ENCODE results near the gene MAPKBP1. TPM values are rescaled to one million over a fixed set of nuclear protein-coding genes. Genes with fewer than 3 reads are reported as not detected.
"Not testable (repeated sequence)": the region's sequence is repeated elsewhere in the genome, so short reads cannot be mapped to it uniquely, and the experiment has no call there.

MAPKBP1 gene
- total RNA-seq (10 to 100 TPM; 16.0 to 17.8 TPM), polyA plus RNA-seq (4.8 TPM)

- peak; percentile 97 to 99 (median 98) for DNase-seq
- ChIA-PET POLR2A (interaction anchor here (0.5 to 2.3 kb wide), 12 partner anchors 37 to 497 kb away, joined by 3 to 12 read pairs (median 4); partner anchors contain the start of genes EHD4, MGA and RPAP1), CTCF (interaction anchor here (0.6 to 9.3 kb wide), 40 partner anchors 8 to 359 kb away, joined by 3 to 167 read pairs (median 4); partner anchors contain the start of genes EHD4, JMJD7, MGA and RPAP1)
- no peaks in the 10 kb centered on the region for H3K27me3 ChIP-seq (ENCODE audit: insufficient read depth, low read length, poor library complexity, severe bottlenecking)
- no peaks in the 10 kb centered on the region for H3K9me3 ChIP-seq (ENCODE audit: low read length)
- Mint-ChIP-seq H3K4me1 (peaks cover 53 to 64% (median 64%) of the 10 kb centered on the region in 3 donors), H3K36me3 (peaks cover 0 to 18% (median 4%) of the 10 kb centered on the region in 3 donors), H3K4me3 (peak within 1 kb of the TSS; percentile 91 to 98 (median 95)), H3K27me3 (no peaks in the 10 kb centered on the region), H3K27ac (peak within 1 kb of the TSS; percentile 93 to 98 (median 96)), H3K9me3 (no peaks in the 10 kb centered on the region)
- peak within 1 kb of the TSS; percentile 68 for H3K27ac ChIP-seq (ENCODE audit: low read depth, low read length)
- H3K4me3 ChIP-seq (ENCODE audit: low read length): peak within 1 kb of the TSS; percentile 89
- H3K36me3 ChIP-seq (ENCODE audit: insufficient read depth, low read length): no peaks in the 10 kb centered on the region
- H3K4me1 ChIP-seq (ENCODE audit: insufficient read depth, low read length): peaks cover 46% of the 10 kb centered on the region
Measured at GRCh38 chr15:41774062-41774881, at the start of gene MAPKBP1. Gene MAPKBP1 (plus strand): TSS chr15:41774484. CDS start chr15:41775276, 792 bp downstream.

- ChIA-PET CTCF (interaction anchor here (1.2 to 1.3 kb wide), 2 partner anchors 84 to 211 kb away, joined by 3 read pairs; no protein-coding TSS in a partner anchor), POLR2A (interaction anchor here (0.5 kb wide), 1 partner anchor 324 kb away, joined by 7 read pairs; no protein-coding TSS in a partner anchor)
- H3K36me3 ChIP-seq (ENCODE audit: insufficient read depth, low read length): peaks cover 13% of the 10 kb centered on the region
- no peak for DNase-seq
- H3K4me3 ChIP-seq (ENCODE audit: low read length): no peak overlapping the region
- Mint-ChIP-seq H3K27ac (no peak overlapping the region), H3K36me3 (peaks cover 5 to 44% (median 12%) of the 10 kb centered on the region in 3 donors), H3K9me3 (no peaks in the 10 kb centered on the region), H3K27me3 (no peaks in the 10 kb centered on the region), H3K4me1 (peaks cover 0 to 14% (median 3%) of the 10 kb centered on the region in 3 donors), H3K4me3 (no peak overlapping the region)
- no peak overlapping the region for H3K27ac ChIP-seq (ENCODE audit: low read depth, low read length)
- no peaks in the 10 kb centered on the region for H3K4me1 ChIP-seq (ENCODE audit: insufficient read depth, low read length)
- no peaks in the 10 kb centered on the region for H3K27me3 ChIP-seq (ENCODE audit: insufficient read depth, low read length, poor library complexity, severe bottlenecking)
- H3K9me3 ChIP-seq (ENCODE audit: low read length): no peaks in the 10 kb centered on the region
Measured at GRCh38 chr15:41727143-41727542, 47.1 kb upstream of the MAPKBP1 start.

- H3K4me1 ChIP-seq (ENCODE audit: insufficient read depth, low read length); H3K27me3 ChIP-seq (ENCODE audit: insufficient read depth, low read length, poor library complexity, severe bottlenecking); H3K4me3 ChIP-seq (ENCODE audit: low read length); H3K27me3 Mint-ChIP-seq; H3K27ac ChIP-seq (ENCODE audit: low read depth, low read length); POLR2A ChIA-PET; H3K4me3 Mint-ChIP-seq; H3K9me3 Mint-ChIP-seq; H3K4me1 Mint-ChIP-seq; H3K27ac Mint-ChIP-seq; H3K9me3 ChIP-seq (ENCODE audit: low read length); DNase-seq: not testable (repeated sequence)
- CTCF ChIA-PET: interaction anchor here (1.2 kb wide), 1 partner anchor 84 kb away, joined by 3 read pairs; no protein-coding TSS in a partner anchor
- H3K36me3 Mint-ChIP-seq: peaks cover 5 to 48% (median 13%) of the 10 kb centered on the region in 3 donors
- peaks cover 17% of the 10 kb centered on the region for H3K36me3 ChIP-seq (ENCODE audit: insufficient read depth, low read length)
Measured at GRCh38 chr15:41728061-41728460, 46.2 kb upstream of the MAPKBP1 start.

- no peak overlapping the region for H3K4me3 Mint-ChIP-seq
Measured at GRCh38 chr15:41730543-41730942, 43.7 kb upstream of the MAPKBP1 start.

GRCh38 chr15:41732483-41732882 lies 41.8 kb upstream of the MAPKBP1 start:
- Histone ChIP-seq H3K36me3 (ENCODE audit: insufficient read depth, low read length) (peaks cover 27% of the 10 kb centered on the region), H3K4me1 (ENCODE audit: insufficient read depth, low read length) (no peaks in the 10 kb centered on the region), H3K27ac (ENCODE audit: low read depth, low read length) (no peak overlapping the region), H3K27me3 (ENCODE audit: insufficient read depth, low read length, poor library complexity, severe bottlenecking) (no peaks in the 10 kb centered on the region), H3K9me3 (ENCODE audit: low read length) (no peaks in the 10 kb centered on the region), H3K4me3 (ENCODE audit: low read length) (no peak overlapping the region)
- no peak overlapping the region for H3K4me3 Mint-ChIP-seq
- DNase-seq: no peak
- H3K9me3 Mint-ChIP-seq: no peaks in the 10 kb centered on the region
- H3K27me3 Mint-ChIP-seq: no peaks in the 10 kb centered on the region
- POLR2A ChIA-PET: no interaction called here
- CTCF ChIA-PET: no interaction called here
- H3K4me1 Mint-ChIP-seq: no peaks in the 10 kb centered on the region
- H3K36me3 Mint-ChIP-seq: peaks cover 5 to 72% (median 15%) of the 10 kb centered on the region in 3 donors
- no peak overlapping the region for H3K27ac Mint-ChIP-seq

More at GRCh38 chr15:41730543-41730942, 43.7 kb upstream of the MAPKBP1 start:
- Mint-ChIP-seq H3K36me3 (peaks cover 5 to 65% (median 15%) of the 10 kb centered on the region in 3 donors), H3K4me1 (no peaks in the 10 kb centered on the region), H3K9me3 (no peaks in the 10 kb centered on the region), H3K27ac (peak overlapping the region in 1 of 8 donors; percentile 11), H3K27me3 (no peaks in the 10 kb centered on the region)
- no peaks in the 10 kb centered on the region for H3K4me1 ChIP-seq (ENCODE audit: insufficient read depth, low read length)
- POLR2A ChIA-PET: no interaction called here
- H3K27ac ChIP-seq (ENCODE audit: low read depth, low read length): no peak overlapping the region
- H3K9me3 ChIP-seq (ENCODE audit: low read length): no peaks in the 10 kb centered on the region
- DNase-seq: no peak
- H3K27me3 ChIP-seq (ENCODE audit: insufficient read depth, low read length, poor library complexity, severe bottlenecking): no peaks in the 10 kb centered on the region
- H3K36me3 ChIP-seq (ENCODE audit: insufficient read depth, low read length): peaks cover 17% of the 10 kb centered on the region
- CTCF ChIA-PET: interaction anchor here (0.6 kb wide), 1 partner anchor 81 kb away, joined by 3 read pairs; no protein-coding TSS in a partner anchor
- no peak overlapping the region for H3K4me3 ChIP-seq (ENCODE audit: low read length)

GRCh38 chr15:41734079-41734478 lies 40.2 kb upstream of the MAPKBP1 start:
- CTCF ChIA-PET: no interaction called here
- peaks cover 26% of the 10 kb centered on the region for H3K36me3 ChIP-seq (ENCODE audit: insufficient read depth, low read length)

GRCh38 chr15:41735046-41735445 lies 39.2 kb upstream of the MAPKBP1 start:
- no peak for DNase-seq

More at GRCh38 chr15:41734079-41734478, 40.2 kb upstream of the MAPKBP1 start:
- Mint-ChIP-seq H3K4me3 (no peak overlapping the region), H3K4me1 (peaks cover 0 to 2% (median 0%) of the 10 kb centered on the region in 3 donors), H3K9me3 (no peaks in the 10 kb centered on the region), H3K36me3 (peaks cover 2 to 74% (median 10%) of the 10 kb centered on the region in 3 donors), H3K27me3 (no peaks in the 10 kb centered on the region), H3K27ac (peak overlapping the region in 3 of 8 donors; percentile 27 to 50 (median 32))
- H3K27me3 ChIP-seq (ENCODE audit: insufficient read depth, low read length, poor library complexity, severe bottlenecking): no peaks in the 10 kb centered on the region
- no peak overlapping the region for H3K4me3 ChIP-seq (ENCODE audit: low read length)
- H3K9me3 ChIP-seq (ENCODE audit: low read length): no peaks in the 10 kb centered on the region
- DNase-seq: no peak
- no peaks in the 10 kb centered on the region for H3K4me1 ChIP-seq (ENCODE audit: insufficient read depth, low read length)
- POLR2A ChIA-PET: no interaction called here
- H3K27ac ChIP-seq (ENCODE audit: low read depth, low read length): no peak overlapping the region

GRCh38 chr15:41735492-41735891 lies 38.8 kb upstream of the MAPKBP1 start:
- H3K4me3 ChIP-seq (ENCODE audit: low read length); H3K27me3 Mint-ChIP-seq; H3K9me3 Mint-ChIP-seq; H3K4me3 Mint-ChIP-seq; H3K27ac Mint-ChIP-seq; H3K27me3 ChIP-seq (ENCODE audit: insufficient read depth, low read length, poor library complexity, severe bottlenecking); POLR2A ChIA-PET; H3K4me1 Mint-ChIP-seq; H3K9me3 ChIP-seq (ENCODE audit: low read length); H3K27ac ChIP-seq (ENCODE audit: low read depth, low read length); H3K4me1 ChIP-seq (ENCODE audit: insufficient read depth, low read length); DNase-seq: not testable (repeated sequence)
- peaks cover 0 to 79% (median 11%) of the 10 kb centered on the region in 3 donors for H3K36me3 Mint-ChIP-seq
- CTCF ChIA-PET: interaction anchor here (1.1 to 1.2 kb wide), 2 partner anchors 40 to 178 kb away, joined by 3 read pairs; no protein-coding TSS in a partner anchor
- H3K36me3 ChIP-seq (ENCODE audit: insufficient read depth, low read length): peaks cover 31% of the 10 kb centered on the region

More at GRCh38 chr15:41735046-41735445, 39.2 kb upstream of the MAPKBP1 start:
- H3K4me1 ChIP-seq (ENCODE audit: insufficient read depth, low read length): no peaks in the 10 kb centered on the region
- H3K36me3 ChIP-seq (ENCODE audit: insufficient read depth, low read length): peaks cover 31% of the 10 kb centered on the region
- peak overlapping the region in 1 of 8 donors; percentile 38 for H3K27ac Mint-ChIP-seq
- ChIA-PET POLR2A (no interaction called here), CTCF (interaction anchor here (1.1 to 1.2 kb wide), 2 partner anchors 39 to 177 kb away, joined by 3 read pairs; no protein-coding TSS in a partner anchor)
- no peaks in the 10 kb centered on the region for H3K9me3 ChIP-seq (ENCODE audit: low read length)
- no peak overlapping the region for H3K4me3 Mint-ChIP-seq
- H3K27me3 ChIP-seq (ENCODE audit: insufficient read depth, low read length, poor library complexity, severe bottlenecking): no peaks in the 10 kb centered on the region
- H3K36me3 Mint-ChIP-seq: peaks cover 0 to 79% (median 11%) of the 10 kb centered on the region in 3 donors
- no peaks in the 10 kb centered on the region for H3K9me3 Mint-ChIP-seq
- no peak overlapping the region for H3K27ac ChIP-seq (ENCODE audit: low read depth, low read length)
- peaks cover 0 to 2% (median 0%) of the 10 kb centered on the region in 3 donors for H3K4me1 Mint-ChIP-seq
- no peaks in the 10 kb centered on the region for H3K27me3 Mint-ChIP-seq
- H3K4me3 ChIP-seq (ENCODE audit: low read length): no peak overlapping the region

Data from CD8-positive, alpha-beta memory T cell (primary cell).